T1000 (cell line): Measurements from ENCODE around the gene G6PD.
A peak's percentile ranks its signal among the peaks of the same experiment; 100 is the strongest.
"Not testable (repeated sequence)": the region's sequence is repeated elsewhere in the genome, so short reads cannot be mapped to it uniquely, and the experiment has no call there.

Source experiments
- DNase-seq: peaks from one replicate; lab custom pipeline; 2025; ENCODE audit warnings: mixed read lengths; lab: John Stamatoyannopoulos, UW

Gene G6PD

GRCh38 chrX:154515090-154515965 is 31.3 kb downstream of the G6PD start:
- no peak for DNase-seq

DNA sequence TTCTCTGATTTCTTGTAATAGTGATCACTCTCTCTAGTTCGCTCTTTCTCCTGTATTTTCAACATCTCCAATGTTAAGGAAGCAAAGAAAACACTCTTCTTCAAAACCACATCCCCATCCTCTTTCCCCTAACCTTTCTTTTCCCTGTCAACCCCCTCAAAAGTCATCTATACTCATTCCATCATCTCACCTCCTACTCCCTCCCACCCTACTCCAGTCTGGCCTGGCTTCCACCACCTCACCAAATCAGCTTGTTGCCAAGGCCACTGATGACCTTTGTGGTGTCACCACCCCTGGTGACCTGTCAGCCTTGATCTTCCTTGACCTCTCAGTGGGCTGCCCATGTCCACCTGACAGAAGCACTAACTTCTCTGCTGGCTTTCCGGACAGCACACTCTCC is 32.9 kb downstream of the G6PD start:
- DNase-seq = no peak

DNA sequence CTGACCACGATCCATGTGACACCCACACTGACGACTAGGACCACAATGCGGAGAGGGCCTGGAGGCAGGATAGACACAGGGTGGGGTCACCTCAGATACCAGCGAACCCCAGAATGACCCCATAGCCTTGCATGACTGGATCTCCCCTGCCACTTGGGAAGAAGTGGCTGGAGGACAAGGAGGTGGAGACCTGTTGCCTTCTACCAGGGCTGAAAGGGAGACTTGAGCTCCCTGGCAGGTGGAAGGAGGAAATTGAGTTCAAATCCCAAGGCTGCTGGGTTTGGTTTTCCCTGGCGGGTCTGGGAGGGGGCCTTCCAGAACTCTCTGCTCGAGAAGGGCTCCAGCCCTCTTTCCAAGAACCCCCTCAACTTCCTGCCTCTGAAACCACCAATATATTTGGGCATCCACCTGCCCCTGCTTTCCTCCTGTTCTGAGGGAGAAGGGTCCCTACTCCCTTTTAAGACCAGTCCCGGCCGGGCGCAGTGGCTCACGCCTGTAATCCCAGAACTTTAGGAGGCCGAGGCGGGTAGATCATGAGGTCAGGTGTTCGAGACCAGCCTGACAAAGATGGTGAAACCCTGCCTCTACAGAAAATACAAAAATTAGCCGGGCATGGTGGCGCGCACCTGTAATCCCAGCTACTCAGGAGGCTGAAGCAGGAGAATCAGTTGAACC is 33.6 kb downstream of the G6PD start:
- no peak for DNase-seq

DNA sequence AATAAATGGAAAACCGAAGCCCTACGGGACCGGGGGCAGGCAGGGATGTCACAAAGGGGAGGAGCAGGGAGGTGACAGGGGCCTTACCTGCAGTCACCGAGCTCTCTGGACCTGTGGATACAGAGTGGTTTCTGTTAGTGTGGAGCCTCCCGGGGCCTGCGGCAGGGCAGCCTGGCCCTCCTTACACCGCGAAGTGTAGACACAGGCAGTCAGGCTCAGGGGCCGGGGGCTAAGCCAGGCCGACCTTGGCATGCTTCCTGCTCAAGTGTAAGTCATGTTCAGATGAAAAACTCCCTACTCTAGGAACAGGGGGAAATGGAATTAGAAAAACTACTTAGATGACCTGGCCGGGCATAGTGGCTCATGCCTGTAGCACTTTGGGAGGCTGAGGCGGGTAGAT is 34.9 kb downstream of the G6PD start:
- no peak for DNase-seq

DNA sequence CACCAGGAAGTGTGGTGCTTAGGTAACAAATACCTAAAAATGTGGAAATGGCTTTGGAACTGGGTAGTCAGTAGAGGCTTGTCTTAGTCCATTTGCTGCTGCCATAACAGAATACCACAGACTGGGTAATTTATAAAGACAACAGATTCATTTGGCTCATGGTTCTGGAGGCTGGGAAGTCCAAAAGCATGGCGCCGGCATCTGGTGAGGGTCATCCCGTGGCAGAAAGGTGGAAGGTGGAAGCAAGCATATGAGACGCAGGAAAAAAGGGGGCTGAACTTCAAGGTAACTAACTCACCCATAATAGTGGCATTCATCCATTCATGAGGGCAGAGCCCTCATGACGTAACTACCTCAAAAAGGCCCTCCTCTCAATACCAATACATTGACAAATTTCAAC is 37.2 kb downstream of the G6PD start:
- no peak for DNase-seq

DNA sequence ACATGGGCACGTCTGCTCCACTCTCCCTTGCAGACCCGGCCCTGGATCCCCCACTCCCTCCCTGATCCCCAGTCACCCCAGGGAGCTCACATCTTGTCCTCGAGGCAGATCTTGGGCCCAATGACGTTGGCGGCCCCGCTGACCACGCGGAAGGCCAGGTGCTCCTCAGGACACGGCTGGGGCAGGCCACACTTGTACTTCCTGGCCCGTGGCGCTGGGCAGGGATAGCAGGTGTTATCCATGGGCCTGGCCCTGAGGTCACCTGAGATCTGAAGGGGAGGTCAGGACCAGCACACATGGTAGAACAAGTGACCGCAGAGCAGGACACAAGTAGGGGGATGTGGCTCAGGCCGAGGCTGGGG is 38.3 kb downstream of the G6PD start:
- no peak for DNase-seq

DNA sequence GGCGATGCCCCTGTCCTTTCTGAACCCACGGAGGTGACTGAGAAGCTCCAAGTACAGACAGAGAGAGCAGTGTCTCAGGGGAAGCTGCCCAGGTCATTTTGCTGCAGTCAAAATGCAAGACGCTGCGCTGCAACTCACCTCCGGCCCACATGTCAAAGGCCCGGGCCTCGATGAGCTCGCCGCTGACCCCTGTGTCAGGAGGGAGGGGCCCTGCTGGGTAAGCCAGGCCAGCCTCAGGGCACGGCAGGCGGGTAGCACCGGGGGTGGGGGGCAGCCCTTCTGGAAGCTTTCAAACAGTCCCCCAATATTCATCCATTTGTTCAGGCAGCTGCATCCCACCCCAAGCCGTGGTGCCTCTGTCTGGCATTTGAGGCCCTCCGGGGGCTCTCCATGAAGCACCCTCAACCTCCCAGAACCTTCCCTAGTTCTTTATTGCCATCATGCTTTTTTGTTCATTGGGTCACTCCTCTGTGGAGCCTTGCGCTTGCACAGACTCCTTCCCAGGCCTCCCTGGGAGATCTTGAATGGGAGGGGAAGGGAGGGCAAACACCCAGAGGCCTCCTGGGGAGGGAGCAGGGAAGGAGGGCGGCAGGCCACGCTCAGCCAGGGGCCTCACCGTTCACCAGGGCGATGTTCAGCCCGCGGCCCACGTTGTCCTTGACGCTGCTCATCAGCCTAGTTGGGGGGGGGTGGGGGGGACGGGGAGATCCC is 38.8 kb downstream of the G6PD start:
- DNase-seq = no peak

DNA sequence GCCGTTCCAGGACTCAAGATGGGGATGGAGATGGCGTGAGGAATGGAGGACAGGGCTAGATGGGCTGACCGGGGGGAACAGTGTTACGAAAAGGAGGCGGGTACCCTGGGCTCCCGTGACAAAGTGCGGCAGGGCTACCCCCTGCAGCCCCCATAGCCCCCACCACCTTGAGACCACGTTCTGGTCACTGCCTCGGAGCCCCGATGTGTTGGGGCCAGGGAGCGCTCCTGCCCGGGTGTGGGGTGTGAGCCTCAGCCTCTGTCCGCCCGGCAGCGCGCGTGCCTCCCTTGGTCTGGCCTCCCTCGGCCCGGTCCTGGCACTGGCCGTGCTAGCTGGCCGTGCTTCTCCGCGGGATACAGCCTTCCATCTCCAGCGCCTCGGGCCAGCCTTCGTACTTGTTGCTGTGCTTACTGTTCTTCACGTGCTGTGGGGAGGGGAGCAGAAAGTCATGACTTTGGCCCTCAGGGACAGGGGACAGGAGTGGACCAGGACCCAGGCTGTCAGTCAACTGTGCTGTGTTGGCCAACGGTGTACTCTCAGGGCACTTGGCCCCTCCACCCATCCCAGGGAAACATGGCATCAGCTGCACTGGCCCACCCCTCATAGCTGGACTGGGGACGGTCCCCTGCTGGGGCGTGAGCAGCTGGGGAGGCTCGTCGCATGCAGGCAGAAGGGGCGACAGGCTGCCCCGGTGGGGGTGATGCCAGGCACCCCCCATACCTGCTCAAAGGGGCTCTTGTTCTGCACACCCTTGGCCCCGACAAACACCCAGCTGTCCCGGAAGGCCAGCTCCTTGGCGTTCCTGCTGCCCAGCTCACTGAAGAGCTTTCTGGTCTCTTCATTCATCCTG is 39.9 kb downstream of the G6PD start:
- DNase-seq = no peak

DNA sequence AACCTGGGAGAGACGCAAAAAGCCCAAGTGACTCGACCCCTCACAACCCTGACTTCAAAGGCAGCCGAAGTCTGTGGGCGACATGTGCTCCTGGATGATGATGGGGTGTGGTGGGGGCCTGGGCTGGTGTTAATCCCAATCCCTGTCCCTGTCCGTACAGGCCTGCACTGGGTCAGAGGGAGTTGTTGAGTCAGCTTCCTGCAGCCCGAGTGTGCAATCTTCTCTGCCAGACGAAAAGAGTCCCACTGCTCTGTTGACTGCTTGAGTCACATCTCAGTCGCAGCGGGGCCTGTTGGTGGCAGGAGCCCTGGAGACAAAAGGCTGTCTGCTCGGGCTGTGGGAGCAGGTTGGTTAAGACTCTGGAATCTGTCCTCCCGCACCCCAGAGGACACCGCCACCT is 40.9 kb downstream of the G6PD start:
- DNase-seq = no peak

DNA sequence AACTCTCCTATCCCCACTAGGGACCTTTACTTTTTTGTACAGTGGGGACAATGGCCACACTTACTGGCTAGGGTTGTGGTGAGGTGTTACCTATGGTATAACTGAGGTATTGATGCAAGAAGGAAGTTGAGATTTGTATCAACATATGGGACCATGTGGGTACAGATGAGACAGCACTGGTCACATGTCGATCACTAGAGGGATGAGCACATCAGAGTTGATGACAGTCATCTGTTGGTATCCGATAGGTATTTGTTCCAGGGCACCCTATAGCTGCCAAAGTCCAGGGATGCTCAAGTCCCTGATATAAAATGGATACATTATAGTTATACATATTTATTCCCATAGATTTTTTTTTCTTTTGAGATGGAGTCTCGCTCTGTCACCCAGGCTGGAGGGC is 43.7 kb downstream of the G6PD start:
- DNase-seq = no peak

GRCh38 chrX:154502098-154502497 is 44.5 kb downstream of the G6PD start:
- no peak for DNase-seq

DNA sequence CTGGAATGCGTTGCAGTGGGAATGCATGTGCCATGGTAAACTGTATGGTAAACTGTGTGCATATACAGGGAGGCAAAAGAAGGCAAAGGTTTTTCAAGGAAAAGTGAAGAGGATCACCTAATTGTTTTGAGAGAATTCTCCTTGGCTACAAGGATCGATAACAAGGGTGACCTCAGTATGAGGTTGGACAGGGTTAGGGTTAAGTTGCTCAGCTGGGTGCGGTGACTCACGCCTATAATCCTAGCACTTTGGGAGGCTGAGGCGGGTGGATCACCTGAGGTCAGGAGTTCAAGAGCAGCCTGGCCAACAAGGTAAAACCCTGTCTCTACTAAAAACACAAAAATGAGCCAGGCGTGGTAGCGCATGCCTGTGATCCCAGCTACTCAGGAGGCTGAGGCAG is 45.2 kb downstream of the G6PD start:
- DNase-seq = not testable (repeated sequence)

- DNase-seq = not testable (repeated sequence)
Observed at GRCh38 chrX:154496591-154497137, 50.0 kb downstream of the G6PD start.

- no peak for DNase-seq
Observed at GRCh38 chrX:154495472-154495922, 51.1 kb downstream of the G6PD start.

GRCh38 chrX:154494715-154495114 is 51.9 kb downstream of the G6PD start:
- no peak for DNase-seq

DNA sequence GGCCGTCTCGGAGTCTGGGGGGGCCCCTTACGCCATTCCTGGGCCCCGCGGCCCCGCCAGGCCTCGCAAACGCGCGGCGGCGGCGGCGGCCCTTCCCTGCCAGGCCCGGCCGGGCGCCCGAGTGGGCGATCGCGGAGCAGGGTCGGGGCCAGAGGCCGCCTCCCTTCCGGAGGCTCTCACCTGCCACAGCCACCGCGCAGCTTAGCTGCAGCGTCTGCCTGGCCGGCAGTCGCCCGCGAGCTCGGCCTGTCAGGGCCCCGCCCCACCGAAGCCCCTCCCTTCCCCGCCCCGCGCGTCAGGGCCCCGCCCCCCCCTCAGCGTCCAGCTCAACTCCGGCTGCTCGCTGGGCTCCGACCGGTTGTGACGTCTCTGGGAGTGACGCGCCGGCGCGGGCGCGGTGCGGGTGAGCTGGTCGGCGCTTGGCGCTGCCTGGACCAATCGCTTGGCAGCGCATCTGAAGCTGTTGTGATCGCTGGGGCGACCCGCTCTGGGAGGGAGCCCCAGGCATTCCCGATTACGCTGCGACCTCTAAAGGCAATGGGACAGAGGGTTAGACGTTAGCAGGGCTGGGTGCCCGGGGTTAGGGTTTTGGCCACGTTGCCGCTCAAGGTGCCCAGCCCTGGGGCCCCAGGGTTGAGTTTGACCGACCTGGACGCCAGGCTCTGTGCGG is 56.1 kb downstream of the G6PD start, which contains the start of gene SLC10A3:
Gene SLC10A3, minus strand, starts transcription at position 216 of the 670 bp plus-strand sequence. CDS start 1,689 bp downstream, outside the sequence.
- DNase-seq = peak; percentile 81

GRCh38 chrX:154490021-154490413 is 56.6 kb downstream of the G6PD start:
- DNase-seq = no peak

DNA sequence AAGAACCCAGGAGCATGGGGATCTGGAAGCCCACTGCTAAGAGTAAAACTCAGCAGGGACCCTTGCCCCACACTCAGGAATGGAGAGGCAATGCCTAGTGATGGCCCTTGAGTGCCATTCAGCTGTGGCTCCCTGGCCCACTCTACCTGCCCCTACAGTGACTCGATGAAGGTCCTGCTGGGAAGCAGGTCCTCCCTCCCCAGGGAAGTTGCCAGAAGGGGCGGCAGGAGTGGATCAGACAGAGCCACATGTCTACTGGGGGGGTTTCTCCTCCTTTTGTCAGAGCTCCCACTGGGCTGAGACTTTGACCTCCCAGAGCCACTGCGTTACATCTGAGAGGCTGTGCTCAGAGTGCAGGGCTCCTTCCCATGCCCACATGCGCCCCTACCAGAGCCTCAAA is 57.5 kb downstream of the G6PD start:
- no peak for DNase-seq

GRCh38 chrX:154488336-154489075 is 58.1 kb downstream of the G6PD start:
- no peak for DNase-seq
